Measurements from ENCODE around the gene UPF2. TPM values are rescaled to one million over a fixed set of nuclear protein-coding genes. Genes with fewer than 3 reads are reported as not detected.
"Not testable (repeated sequence)": the region's sequence is repeated elsewhere in the genome, so short reads cannot be mapped to it uniquely, and the experiment has no call there.

The UPF2 gene
- total RNA-seq, 1 donor from 2014 or later = 13.0 TPM

- H3K36me3 ChIP-seq (ENCODE audit: control insufficient read depth in 3 of 3, insufficient read depth in 3 of 3, low read length in 3 of 3) = peaks cover 12 to 16% (median 12%) of the 10 kb centered on the region in 3 donors
- no peak overlapping the region for H3K9ac ChIP-seq (ENCODE audit: low read depth in 1 of 3, low read length in 3 of 3)
- H3K27ac ChIP-seq (ENCODE audit: low read depth, low read length) = no peak overlapping the region
- no peaks in the 10 kb centered on the region for H3K27me3 ChIP-seq (ENCODE audit: control insufficient read depth in 3 of 3, insufficient read depth in 3 of 3, low read length in 3 of 3)
- H3K9me3 ChIP-seq (ENCODE audit: control insufficient read depth in 3 of 3, low read length in 3 of 3) = no peaks in the 10 kb centered on the region
- H3K4me1 ChIP-seq (ENCODE audit: control insufficient read depth in 3 of 3, insufficient read depth in 3 of 3, low read length in 3 of 3) = no peaks in the 10 kb centered on the region
- no peak overlapping the region for H3K4me3 ChIP-seq (ENCODE audit: low read length in 3 of 3)
Measured at GRCh38 chr10:11975795-11976194, 66.8 kb downstream of the UPF2 start.

DNA sequence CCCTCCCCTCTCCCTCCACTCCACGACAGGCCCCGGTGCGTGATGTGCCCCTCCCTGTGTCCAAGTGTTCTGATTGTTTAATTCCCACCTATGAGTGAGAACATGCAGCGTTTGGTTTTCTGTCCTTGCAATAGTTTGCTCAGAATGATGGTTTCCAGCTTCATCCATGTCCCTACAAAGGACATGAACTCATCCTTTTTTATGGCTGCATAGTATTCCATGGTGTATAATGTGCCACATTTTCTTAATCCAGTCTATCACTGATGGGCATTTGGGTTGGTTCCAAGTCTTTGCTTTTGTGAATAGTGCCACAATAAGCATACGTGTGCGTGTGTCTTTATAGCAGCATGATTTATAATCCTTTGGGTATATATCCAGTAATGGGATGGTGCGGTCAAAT, 70.1 kb downstream of the UPF2 start:
- H3K27ac ChIP-seq (ENCODE audit: low read depth, low read length) = not testable (repeated sequence)

DNA sequence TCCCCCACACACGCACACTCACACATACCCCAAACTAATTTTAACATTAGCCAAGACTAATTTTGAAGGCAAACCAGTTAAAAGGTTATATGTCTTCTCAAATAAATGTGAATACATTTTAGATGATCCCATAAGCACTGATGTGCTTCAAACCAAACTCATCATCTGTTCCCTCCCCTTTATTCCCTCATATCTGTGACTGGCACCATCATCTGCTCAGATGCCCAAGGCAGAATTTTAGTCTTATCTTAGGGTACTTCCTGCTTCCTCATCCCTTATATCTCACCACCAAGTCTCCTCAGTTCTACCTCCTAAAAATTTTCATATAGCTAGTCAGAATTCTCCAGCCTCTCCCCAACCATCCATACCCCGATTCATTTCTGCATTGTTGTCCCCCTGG, 80.4 kb downstream of the UPF2 start:
- no peak overlapping the region for H3K4me3 ChIP-seq (ENCODE audit: low read length in 3 of 3)
- H3K36me3 ChIP-seq (ENCODE audit: control insufficient read depth in 3 of 3, insufficient read depth in 3 of 3, low read length in 3 of 3) = peaks cover 17 to 52% (median 45%) of the 10 kb centered on the region in 3 donors
- H3K9me3 ChIP-seq (ENCODE audit: control insufficient read depth in 3 of 3, low read length in 3 of 3) = no peaks in the 10 kb centered on the region
- no peak overlapping the region for H3K27ac ChIP-seq (ENCODE audit: low read depth, low read length)
- H3K27me3 ChIP-seq (ENCODE audit: control insufficient read depth in 3 of 3, insufficient read depth in 3 of 3, low read length in 3 of 3) = no peaks in the 10 kb centered on the region
- no peak overlapping the region for H3K9ac ChIP-seq (ENCODE audit: low read depth in 1 of 3, low read length in 3 of 3)
- no peaks in the 10 kb centered on the region for H3K4me1 ChIP-seq (ENCODE audit: control insufficient read depth in 3 of 3, insufficient read depth in 3 of 3, low read length in 3 of 3)

More for the DNA sequence above, 70.1 kb downstream of the UPF2 start:
- not testable (repeated sequence) for H3K27me3 ChIP-seq (ENCODE audit: control insufficient read depth in 3 of 3, insufficient read depth in 3 of 3, low read length in 3 of 3); H3K9ac ChIP-seq (ENCODE audit: low read depth in 1 of 3, low read length in 3 of 3); H3K4me3 ChIP-seq (ENCODE audit: low read length in 3 of 3); H3K36me3 ChIP-seq (ENCODE audit: control insufficient read depth in 3 of 3, insufficient read depth in 3 of 3, low read length in 3 of 3); H3K4me1 ChIP-seq (ENCODE audit: control insufficient read depth in 3 of 3, insufficient read depth in 3 of 3, low read length in 3 of 3); H3K9me3 ChIP-seq (ENCODE audit: control insufficient read depth in 3 of 3, low read length in 3 of 3)

DNA sequence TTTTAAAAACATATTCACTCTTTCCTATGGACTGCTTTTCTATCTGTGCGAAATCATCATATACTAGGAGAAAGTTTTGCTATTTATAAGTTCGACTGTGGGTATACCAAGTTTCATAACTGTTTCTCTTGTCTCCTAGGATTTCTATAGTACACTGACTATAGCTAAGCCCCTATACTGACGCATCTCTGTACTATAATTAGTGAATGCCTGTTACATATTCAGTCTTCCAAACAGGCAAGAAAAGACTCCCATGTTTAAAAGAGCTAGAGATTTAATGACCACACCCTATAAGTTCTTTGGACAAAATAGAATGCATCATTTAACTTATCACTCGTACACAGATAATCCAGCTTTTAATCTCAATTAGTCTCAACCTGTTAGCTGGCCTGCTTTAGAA, 80.8 kb downstream of the UPF2 start:
- Histone ChIP-seq H3K4me1 (ENCODE audit: control insufficient read depth in 3 of 3, insufficient read depth in 3 of 3, low read length in 3 of 3) (no peaks in the 10 kb centered on the region), H3K9ac (ENCODE audit: low read depth in 1 of 3, low read length in 3 of 3) (no peak overlapping the region), H3K9me3 (ENCODE audit: control insufficient read depth in 3 of 3, low read length in 3 of 3) (no peaks in the 10 kb centered on the region), H3K27me3 (ENCODE audit: control insufficient read depth in 3 of 3, insufficient read depth in 3 of 3, low read length in 3 of 3) (no peaks in the 10 kb centered on the region), H3K36me3 (ENCODE audit: control insufficient read depth in 3 of 3, insufficient read depth in 3 of 3, low read length in 3 of 3) (peaks cover 17 to 49% (median 45%) of the 10 kb centered on the region in 3 donors), H3K27ac (ENCODE audit: low read depth, low read length) (no peak overlapping the region), H3K4me3 (ENCODE audit: low read length in 3 of 3) (no peak overlapping the region)

GRCh38 chr10:11959966-11960365, 82.6 kb downstream of the UPF2 start:
- no peaks in the 10 kb centered on the region for H3K4me1 ChIP-seq (ENCODE audit: control insufficient read depth in 3 of 3, insufficient read depth in 3 of 3, low read length in 3 of 3)
- H3K9ac ChIP-seq (ENCODE audit: low read depth in 1 of 3, low read length in 3 of 3) = no peak overlapping the region
- peaks cover 17 to 49% (median 49%) of the 10 kb centered on the region in 3 donors for H3K36me3 ChIP-seq (ENCODE audit: control insufficient read depth in 3 of 3, insufficient read depth in 3 of 3, low read length in 3 of 3)
- H3K27me3 ChIP-seq (ENCODE audit: control insufficient read depth in 3 of 3, insufficient read depth in 3 of 3, low read length in 3 of 3) = no peaks in the 10 kb centered on the region
- no peaks in the 10 kb centered on the region for H3K9me3 ChIP-seq (ENCODE audit: control insufficient read depth in 3 of 3, low read length in 3 of 3)
- no peak overlapping the region for H3K27ac ChIP-seq (ENCODE audit: low read depth, low read length)
- no peak overlapping the region for H3K4me3 ChIP-seq (ENCODE audit: low read length in 3 of 3)

- no peak overlapping the region for H3K27ac ChIP-seq (ENCODE audit: low read depth, low read length)
- H3K9ac ChIP-seq (ENCODE audit: low read depth in 1 of 3, low read length in 3 of 3) = no peak overlapping the region
- no peak overlapping the region for H3K4me3 ChIP-seq (ENCODE audit: low read length in 3 of 3)
- H3K9me3 ChIP-seq (ENCODE audit: control insufficient read depth in 3 of 3, low read length in 3 of 3) = no peaks in the 10 kb centered on the region
- no peaks in the 10 kb centered on the region for H3K4me1 ChIP-seq (ENCODE audit: control insufficient read depth in 3 of 3, insufficient read depth in 3 of 3, low read length in 3 of 3)
- no peaks in the 10 kb centered on the region for H3K27me3 ChIP-seq (ENCODE audit: control insufficient read depth in 3 of 3, insufficient read depth in 3 of 3, low read length in 3 of 3)
- peaks cover 17 to 47% (median 42%) of the 10 kb centered on the region in 3 donors for H3K36me3 ChIP-seq (ENCODE audit: control insufficient read depth in 3 of 3, insufficient read depth in 3 of 3, low read length in 3 of 3)
Measured at GRCh38 chr10:11958956-11959355, 83.7 kb downstream of the UPF2 start.

DNA sequence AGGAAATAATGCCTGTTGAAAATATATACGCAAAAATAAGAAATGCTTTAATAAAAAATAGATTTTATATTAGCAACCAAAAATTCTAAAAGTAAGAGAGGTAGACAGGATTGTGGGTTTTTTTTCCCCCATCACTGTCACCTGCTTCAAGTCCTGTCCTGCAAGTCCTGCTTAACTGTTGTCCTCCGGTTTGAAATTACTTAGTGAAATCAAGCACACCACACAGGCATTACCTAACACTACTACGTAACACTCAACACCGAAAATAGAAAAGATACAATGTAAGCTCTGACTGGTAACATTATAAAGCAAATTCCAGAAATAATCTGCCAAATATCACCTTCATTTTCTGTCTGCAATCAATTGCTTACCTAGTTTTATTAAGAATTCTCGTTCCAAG, 90.9 kb downstream of the UPF2 start:
- Histone ChIP-seq H3K27ac (ENCODE audit: low read depth, low read length) (no peak overlapping the region), H3K9me3 (ENCODE audit: control insufficient read depth in 3 of 3, low read length in 3 of 3) (no peaks in the 10 kb centered on the region), H3K4me1 (ENCODE audit: control insufficient read depth in 3 of 3, insufficient read depth in 3 of 3, low read length in 3 of 3) (peaks cover 0 to 2% (median 0%) of the 10 kb centered on the region in 3 donors), H3K4me3 (ENCODE audit: low read length in 3 of 3) (no peak overlapping the region), H3K36me3 (ENCODE audit: control insufficient read depth in 3 of 3, insufficient read depth in 3 of 3, low read length in 3 of 3) (peaks cover 0 to 35% (median 28%) of the 10 kb centered on the region in 3 donors), H3K9ac (ENCODE audit: low read depth in 1 of 3, low read length in 3 of 3) (no peak overlapping the region), H3K27me3 (ENCODE audit: control insufficient read depth in 3 of 3, insufficient read depth in 3 of 3, low read length in 3 of 3) (no peaks in the 10 kb centered on the region)

DNA sequence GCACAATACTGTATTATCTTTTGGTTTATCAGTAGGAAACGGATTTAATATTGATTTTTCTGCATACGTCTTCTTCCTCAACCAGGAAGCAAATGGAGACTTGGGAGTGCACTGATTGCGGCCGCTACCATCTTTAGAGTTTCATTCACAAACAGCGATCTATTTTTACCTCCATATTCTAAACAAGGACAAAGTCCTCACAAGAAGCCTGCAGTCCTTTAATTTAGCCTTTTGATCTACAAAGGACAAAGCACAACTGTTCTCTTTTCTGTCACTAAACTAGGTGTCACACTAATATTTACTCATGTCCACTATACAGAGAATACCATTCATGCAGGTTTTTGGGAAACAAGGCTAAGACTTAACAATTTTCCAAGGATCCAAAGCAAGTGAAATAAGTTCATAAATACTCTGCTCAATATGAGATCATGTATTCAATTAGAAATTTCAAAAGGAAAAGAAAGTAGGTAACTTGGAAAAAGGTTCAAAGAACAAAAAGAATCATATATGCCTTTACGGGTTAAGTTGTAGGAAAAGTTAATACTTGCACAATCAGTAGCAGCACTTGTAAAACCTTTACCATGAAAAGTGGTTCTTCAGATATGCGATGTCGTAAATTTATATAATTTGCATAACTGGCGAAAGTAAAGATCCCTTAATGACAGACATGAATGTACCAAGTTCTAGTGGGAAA, 92.1 kb downstream of the UPF2 start:
- no peak overlapping the region for H3K4me3 ChIP-seq (ENCODE audit: low read length in 3 of 3)
- H3K9ac ChIP-seq (ENCODE audit: low read depth in 1 of 3, low read length in 3 of 3) = no peak overlapping the region
- peaks cover 0 to 31% (median 21%) of the 10 kb centered on the region in 3 donors for H3K36me3 ChIP-seq (ENCODE audit: control insufficient read depth in 3 of 3, insufficient read depth in 3 of 3, low read length in 3 of 3)
- no peaks in the 10 kb centered on the region for H3K9me3 ChIP-seq (ENCODE audit: control insufficient read depth in 3 of 3, low read length in 3 of 3)
- no peak overlapping the region for H3K27ac ChIP-seq (ENCODE audit: low read depth, low read length)
- no peaks in the 10 kb centered on the region for H3K27me3 ChIP-seq (ENCODE audit: control insufficient read depth in 3 of 3, insufficient read depth in 3 of 3, low read length in 3 of 3)
- peaks cover 0 to 2% (median 0%) of the 10 kb centered on the region in 3 donors for H3K4me1 ChIP-seq (ENCODE audit: control insufficient read depth in 3 of 3, insufficient read depth in 3 of 3, low read length in 3 of 3)

GRCh38 chr10:11949152-11949551, 93.5 kb downstream of the UPF2 start:
- H3K4me1 ChIP-seq (ENCODE audit: control insufficient read depth in 3 of 3, insufficient read depth in 3 of 3, low read length in 3 of 3) = peaks cover 0 to 4% (median 0%) of the 10 kb centered on the region in 3 donors
- peaks cover 0 to 27% (median 16%) of the 10 kb centered on the region in 3 donors for H3K36me3 ChIP-seq (ENCODE audit: control insufficient read depth in 3 of 3, insufficient read depth in 3 of 3, low read length in 3 of 3)
- H3K9ac ChIP-seq (ENCODE audit: low read depth in 1 of 3, low read length in 3 of 3) = no peak overlapping the region
- no peaks in the 10 kb centered on the region for H3K9me3 ChIP-seq (ENCODE audit: control insufficient read depth in 3 of 3, low read length in 3 of 3)
- H3K27ac ChIP-seq (ENCODE audit: low read depth, low read length) = no peak overlapping the region
- H3K27me3 ChIP-seq (ENCODE audit: control insufficient read depth in 3 of 3, insufficient read depth in 3 of 3, low read length in 3 of 3) = no peaks in the 10 kb centered on the region
- H3K4me3 ChIP-seq (ENCODE audit: low read length in 3 of 3) = no peak overlapping the region

DNA sequence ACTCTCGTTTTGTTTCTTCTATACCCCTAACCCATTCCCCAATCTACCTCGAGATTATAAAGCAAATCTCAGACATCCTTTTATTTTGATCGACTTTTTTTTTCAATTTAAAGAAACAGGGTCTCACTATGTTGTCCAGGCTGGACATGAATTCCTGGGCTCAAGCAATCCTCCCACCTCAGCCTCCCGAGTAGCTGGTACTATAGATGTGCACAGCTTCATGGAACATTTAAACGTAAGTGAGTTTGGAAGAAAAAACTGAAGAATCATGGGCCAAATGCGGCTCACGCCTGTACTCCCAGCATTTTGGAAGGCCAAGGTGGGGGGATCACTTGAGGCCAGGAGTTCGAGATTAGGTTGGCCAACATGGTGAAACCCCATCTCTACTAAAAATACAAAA, 96.0 kb downstream of the UPF2 start:
- no peak overlapping the region for H3K27ac ChIP-seq (ENCODE audit: low read depth, low read length)
- no peak overlapping the region for H3K9ac ChIP-seq (ENCODE audit: low read depth in 1 of 3, low read length in 3 of 3)
- H3K4me3 ChIP-seq (ENCODE audit: low read length in 3 of 3) = no peak overlapping the region
- H3K9me3 ChIP-seq (ENCODE audit: control insufficient read depth in 3 of 3, low read length in 3 of 3) = no peaks in the 10 kb centered on the region
- H3K27me3 ChIP-seq (ENCODE audit: control insufficient read depth in 3 of 3, insufficient read depth in 3 of 3, low read length in 3 of 3) = no peaks in the 10 kb centered on the region
- peaks cover 0 to 3% (median 0%) of the 10 kb centered on the region in 3 donors for H3K4me1 ChIP-seq (ENCODE audit: control insufficient read depth in 3 of 3, insufficient read depth in 3 of 3, low read length in 3 of 3)
- peaks cover 3 to 31% (median 19%) of the 10 kb centered on the region in 3 donors for H3K36me3 ChIP-seq (ENCODE audit: control insufficient read depth in 3 of 3, insufficient read depth in 3 of 3, low read length in 3 of 3)

Measured in skeletal muscle tissue (tissue), 4 donors.